CD14-positive monocyte (primary cell): ENCODE measurements around the gene DUSP6. TPM values are rescaled to one million over a fixed set of nuclear protein-coding genes. Genes with fewer than 3 reads are reported as not detected.

Experiments
- DNase-seq, 3 donors: peaks; one replicate each; pipeline ENCODE4 v3.0.0-alpha.2; 2011 to 2022
- H2AFZ ChIP-seq: 2 replicates; pipeline ENCODE4 v1.6.0; 2012; ENCODE audit warnings: mild to moderate bottlenecking, low read depth, low read length, inconsistent platforms; ENCODE audit not compliant: insufficient read depth, poor library complexity, severe bottlenecking
- H3K27ac ChIP-seq, 2 donors: 1 replicate in 1 of 2; 2 replicates in 1 of 2; pipeline ENCODE4 v1.5.1; 2012 to 2013; ENCODE audit warnings: low read length in 2 of 2, control low read depth in 1 of 2, inconsistent platforms in 1 of 2, low read depth in 1 of 2, mild to moderate bottlenecking in 1 of 2
- H3K27me3 ChIP-seq, 2 donors: one replicate each; pipeline versions ENCODE4 v1.6.0 to v1.6.1; 2011 to 2013; ENCODE audit warnings: low read length in 2 of 2; ENCODE audit not compliant: control insufficient read depth in 2 of 2, insufficient read depth in 2 of 2
- H3K36me3 ChIP-seq, 2 donors: replicated peaks in 1 of 2; 1 replicate in 1 of 2; 2 replicates in 1 of 2; pipeline versions ENCODE4 v1.5.1 to v1.6.1; 2012 to 2013; ENCODE audit warnings: low read length in 2 of 2, control low read depth in 1 of 2, inconsistent platforms in 1 of 2, mild to moderate bottlenecking in 1 of 2; ENCODE audit not compliant: insufficient read depth in 2 of 2, control insufficient read depth in 1 of 2
- H3K4me1 ChIP-seq, 2 donors: 1 replicate in 1 of 2; 2 replicates in 1 of 2; pipeline versions ENCODE4 v1.5.1 to v1.6.1; 2012 to 2013; ENCODE audit warnings: low read length in 2 of 2, control low read depth in 1 of 2, inconsistent platforms in 1 of 2, mild to moderate bottlenecking in 1 of 2, moderate library complexity in 1 of 2; ENCODE audit not compliant: insufficient read depth in 2 of 2, control insufficient read depth in 1 of 2
- H3K4me2 ChIP-seq: replicated peaks from 2 replicates; pipeline ENCODE3; 2012; ENCODE audit warnings: low read length, moderate library complexity, mild to moderate bottlenecking; ENCODE audit not compliant: poor library complexity, severe bottlenecking; ENCODE audit errors: extremely low read depth
- H3K4me3 ChIP-seq, 3 experiments: fragments of 200-600 bp in 1 of 3; sonication (generic) in 1 of 3; replicated peaks in 1 of 3; 1 replicate in 2 of 3; 2 replicates in 1 of 3; pipeline ENCODE4 v1.5.1; 2011 to 2013; ENCODE audit warnings: low read length in 3 of 3, mild to moderate bottlenecking in 3 of 3, control low read depth in 2 of 3, low read depth in 2 of 3, inconsistent platforms in 1 of 3, moderate library complexity in 1 of 3
- H3K79me2 ChIP-seq: 2 replicates; pipeline ENCODE4 v1.6.0; 2012; ENCODE audit warnings: mild to moderate bottlenecking, control low read depth, inconsistent platforms, low read length, moderate library complexity; ENCODE audit not compliant: insufficient read depth
- H3K9ac ChIP-seq: 2 replicates; pipeline ENCODE4 v1.6.0; 2017; ENCODE audit warnings: low read length, mild to moderate bottlenecking; ENCODE audit not compliant: insufficient read depth, poor library complexity, severe bottlenecking
- H3K9me3 ChIP-seq, 2 donors: replicated peaks in 1 of 2; 1 replicate in 1 of 2; 2 replicates in 1 of 2; pipeline versions ENCODE4 v1.5.1 to v1.6.1; 2012 to 2013; ENCODE audit warnings: low read length in 2 of 2, control low read depth in 1 of 2; ENCODE audit not compliant: control insufficient read depth in 1 of 2, insufficient read depth in 1 of 2
- H4K20me1 ChIP-seq: 2 replicates; pipeline ENCODE4 v1.6.0; 2012; ENCODE audit warnings: mild to moderate bottlenecking, low read length, control low read depth, moderate library complexity; ENCODE audit not compliant: insufficient read depth
- H3K27ac Mint-ChIP-seq, 7 donors: one replicate each; pipeline ENCODE4 v1.8.0; 2020; ENCODE audit warnings: mild to moderate bottlenecking in 7 of 7, mixed read lengths in 7 of 7, moderate library complexity in 6 of 7, inconsistent platforms in 2 of 7
- H3K27me3 Mint-ChIP-seq, 3 donors: one replicate each; pipeline ENCODE4 v1.8.0; 2021 to 2022; ENCODE audit warnings: low read depth in 3 of 3, mild to moderate bottlenecking in 3 of 3, mixed read lengths in 3 of 3, moderate library complexity in 3 of 3, inconsistent platforms in 1 of 3
- H3K36me3 Mint-ChIP-seq, 2 donors: one replicate each; pipeline ENCODE4 v1.8.0; 2020; ENCODE audit warnings: mixed read lengths in 2 of 2, inconsistent platforms in 1 of 2, mild to moderate bottlenecking in 1 of 2
- H3K4me1 Mint-ChIP-seq: one replicate; pipeline ENCODE4 v1.8.0; 2020; ENCODE audit warnings: mild to moderate bottlenecking, mixed read lengths
- H3K4me3 Mint-ChIP-seq, 2 donors: one replicate each; pipeline ENCODE4 v1.8.0; 2020; ENCODE audit warnings: mild to moderate bottlenecking in 2 of 2, mixed read lengths in 2 of 2, moderate library complexity in 1 of 2
- H3K9me3 Mint-ChIP-seq, 7 donors: one replicate each; pipeline ENCODE4 v1.8.0; 2020 to 2022; ENCODE audit warnings: mixed read lengths in 7 of 7, mild to moderate bottlenecking in 6 of 7, moderate library complexity in 6 of 7, inconsistent platforms in 2 of 7
- WGBS: methylation state at CpG from one replicate; pipeline ENCODE4 v1.1.5; 2013; ENCODE audit warnings: missing lambda C conversion rate; ENCODE audit not compliant: insufficient coverage; 5-methylcytosine and 5-hydroxymethylcytosine counted together
- intact Hi-C, 2 donors: fragments of 100-400 bp; cut with micrococcal nuclease; formaldehyde crosslinking; loops; one replicate each; pipeline versions ENCODE4 v1.15.0 to v1.15.1; 2023
- polyA plus RNA-seq, 3 donors: library from polyadenylated mRNA; depleted of rRNA in 1 of 3; unstranded in 2 of 3; stranded (reverse) in 1 of 3; fragments of 300-500 nt in 2 of 3; fragments of >200 nt in 1 of 3; fragmentation: Illumina TruSeq in 2 of 3; gene quantifications; 1 replicate in 2 of 3; 2 replicates in 1 of 3; pipeline ENCODE4 v1.2.3, GENCODE V29; 2012 to 2021
- TF ChIP-seq, protein P1 (sequence below): fragments of 200-600 bp; IDR thresholded peaks from one replicate; pipeline ENCODE4 v1.8.0; 2022; ENCODE audit warnings: antibody characterized with exemption, mild to moderate bottlenecking

DUSP6 gene
- polyA plus RNA-seq, 3 donors = 195 to 880 (median 653) TPM

DNA sequence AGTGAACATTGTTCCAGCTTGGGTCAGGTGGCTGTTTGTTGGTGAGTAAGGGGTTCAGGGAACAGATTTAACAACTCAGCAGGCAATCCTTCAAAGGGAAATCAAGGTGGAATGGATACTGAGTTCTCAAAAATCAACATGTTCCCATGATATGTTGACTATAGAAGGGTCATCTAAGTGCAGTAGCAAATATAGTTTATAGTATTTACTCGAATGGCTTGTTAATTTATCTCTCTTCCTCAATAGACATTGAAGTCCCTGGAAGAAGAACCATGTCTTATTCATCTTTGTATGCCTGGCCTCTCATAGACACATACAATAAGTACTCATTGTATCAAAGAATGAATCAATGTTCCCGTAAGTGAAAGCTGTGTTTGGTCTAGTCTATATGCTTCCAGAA is 24.5 kb upstream of the DUSP6 start:
- Histone ChIP-seq H3K4me1 (peaks cover 11 to 12% of the 10 kb centered on the region in 2 donors), H3K36me3 (no peaks in the 10 kb centered on the region), H3K27ac (no peak overlapping the region), H3K4me3 (no peak overlapping the region), H3K4me2 (no peak overlapping the region), H2AFZ (no peak overlapping the region), H3K9me3 (no peaks in the 10 kb centered on the region), H3K9ac (no peak overlapping the region), H3K27me3 (no peaks in the 10 kb centered on the region), H4K20me1 (no peaks in the 10 kb centered on the region), H3K79me2 (no peaks in the 10 kb centered on the region)
- no CpG with 5 or more reads among the region's 2 CpGs for WGBS
- H3K27me3 Mint-ChIP-seq = peaks cover 0 to 6% (median 2%) of the 10 kb centered on the region in 3 donors
- intact Hi-C loops = no loop called here
- H3K27ac Mint-ChIP-seq = no peak overlapping the region
- DNase-seq = no peak
- no peak overlapping the region for H3K4me3 Mint-ChIP-seq
- peaks cover 0 to 2% (median 0%) of the 10 kb centered on the region in 7 donors for H3K9me3 Mint-ChIP-seq
- TF ChIP-seq, protein P1, sequence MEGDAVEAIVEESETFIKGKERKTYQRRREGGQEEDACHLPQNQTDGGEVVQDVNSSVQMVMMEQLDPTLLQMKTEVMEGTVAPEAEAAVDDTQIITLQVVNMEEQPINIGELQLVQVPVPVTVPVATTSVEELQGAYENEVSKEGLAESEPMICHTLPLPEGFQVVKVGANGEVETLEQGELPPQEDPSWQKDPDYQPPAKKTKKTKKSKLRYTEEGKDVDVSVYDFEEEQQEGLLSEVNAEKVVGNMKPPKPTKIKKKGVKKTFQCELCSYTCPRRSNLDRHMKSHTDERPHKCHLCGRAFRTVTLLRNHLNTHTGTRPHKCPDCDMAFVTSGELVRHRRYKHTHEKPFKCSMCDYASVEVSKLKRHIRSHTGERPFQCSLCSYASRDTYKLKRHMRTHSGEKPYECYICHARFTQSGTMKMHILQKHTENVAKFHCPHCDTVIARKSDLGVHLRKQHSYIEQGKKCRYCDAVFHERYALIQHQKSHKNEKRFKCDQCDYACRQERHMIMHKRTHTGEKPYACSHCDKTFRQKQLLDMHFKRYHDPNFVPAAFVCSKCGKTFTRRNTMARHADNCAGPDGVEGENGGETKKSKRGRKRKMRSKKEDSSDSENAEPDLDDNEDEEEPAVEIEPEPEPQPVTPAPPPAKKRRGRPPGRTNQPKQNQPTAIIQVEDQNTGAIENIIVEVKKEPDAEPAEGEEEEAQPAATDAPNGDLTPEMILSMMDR = no peak
- no peaks in the 10 kb centered on the region for H3K36me3 Mint-ChIP-seq
- H3K4me1 Mint-ChIP-seq = peaks cover 21% of the 10 kb centered on the region

- DNase-seq = no peak
- Histone ChIP-seq H3K79me2 (no peaks in the 10 kb centered on the region), H4K20me1 (no peaks in the 10 kb centered on the region), H3K36me3 (no peaks in the 10 kb centered on the region), H3K4me2 (no peak overlapping the region), H2AFZ (no peak overlapping the region), H3K9me3 (no peaks in the 10 kb centered on the region), H3K27ac (no peak overlapping the region), H3K9ac (no peak overlapping the region), H3K27me3 (no peaks in the 10 kb centered on the region), H3K4me3 (no peak overlapping the region), H3K4me1 (peaks cover 5 to 7% of the 10 kb centered on the region in 2 donors)
- Mint-ChIP-seq H3K4me3 (no peak overlapping the region), H3K27me3 (peaks cover 0 to 3% (median 2%) of the 10 kb centered on the region in 3 donors), H3K36me3 (no peaks in the 10 kb centered on the region), H3K9me3 (peaks cover 0 to 2% (median 0%) of the 10 kb centered on the region in 7 donors), H3K4me1 (peaks cover 17% of the 10 kb centered on the region), H3K27ac (no peak overlapping the region)
- TF ChIP-seq, protein P1 = no peak
- intact Hi-C loops = no loop called here
- 100% methylated on average over 1 of the region's 1 CpG for WGBS
These were observed 23.9 kb upstream of the DUSP6 start for GRCh38 chr12:89376202-89376529.
